Progenitor cell of endocrine pancreas (in vitro differentiated cells): ENCODE results near the gene CCDC78. TPM values are rescaled to one million over a fixed set of nuclear protein-coding genes. Genes with fewer than 3 reads are reported as not detected.
"Not testable (repeated sequence)": the region's sequence is repeated elsewhere in the genome, so short reads cannot be mapped to it uniquely, and the experiment has no call there.

Source experiments
- DNase-seq: peaks from one replicate; pipeline ENCODE4 v3.0.0; 2021; ENCODE audit warnings: low spot score; ENCODE audit not compliant: unreplicated experiment
- H3K27ac Mint-ChIP-seq: 2 replicates; pipeline ENCODE4 v1.8.0; 2021; ENCODE audit warnings: mild to moderate bottlenecking, moderate library complexity, mixed read lengths
- H3K27me3 Mint-ChIP-seq: 2 replicates; pipeline ENCODE4 v1.8.0; 2021; ENCODE audit warnings: mixed read lengths
- H3K36me3 Mint-ChIP-seq: 2 replicates; pipeline ENCODE4 v1.8.0; 2022; ENCODE audit warnings: mixed read lengths; ENCODE audit not compliant: insufficient read depth
- H3K4me1 Mint-ChIP-seq: 2 replicates; pipeline ENCODE4 v1.8.0; 2021; ENCODE audit warnings: low read depth, mixed read lengths
- H3K4me3 Mint-ChIP-seq: 2 replicates; pipeline ENCODE4 v1.8.0; 2021; ENCODE audit warnings: low read depth, mild to moderate bottlenecking, moderate library complexity, mixed read lengths
- H3K9me3 Mint-ChIP-seq: 2 replicates; pipeline ENCODE4 v1.8.0; 2021; ENCODE audit warnings: low read depth, mixed read lengths
- CTCF ChIP-seq: fragments of 200-600 bp; sonication (generic); IDR thresholded peaks from one replicate; pipeline ENCODE4 v1.5.0; 2021; ENCODE audit warnings: antibody characterized with exemption, mild to moderate bottlenecking; ENCODE audit not compliant: unreplicated experiment
- total RNA-seq: library from RNA; stranded (reverse); gene quantifications from 2 replicates; pipeline ENCODE4 v1.2.1, GENCODE V29; 2021

CCDC78 gene
- total RNA-seq, 1 donor from 2014 or later = 3.2 TPM

DNA sequence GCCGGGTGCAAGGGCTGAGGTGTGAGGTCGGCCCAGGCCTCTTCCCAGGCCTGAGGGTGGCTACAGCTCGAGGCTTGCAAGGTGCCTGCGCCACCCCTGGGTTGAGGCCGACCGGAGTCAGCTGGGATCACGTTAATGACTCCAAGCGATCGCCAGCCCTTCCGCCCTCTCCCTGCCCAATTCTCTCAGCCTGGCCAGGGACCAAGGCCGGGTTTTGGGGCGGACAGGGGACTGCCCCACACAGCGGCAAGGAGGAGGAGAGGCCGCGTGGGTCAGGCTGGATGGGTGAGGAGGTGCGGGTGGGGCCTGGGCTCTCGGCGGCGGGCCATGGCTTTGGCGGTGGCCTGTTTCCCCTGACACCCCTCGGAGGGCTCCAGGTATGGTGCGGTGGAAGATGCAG lies 32.9 kb downstream of the CCDC78 start:
- Mint-ChIP-seq H3K36me3 (no peaks in the 10 kb centered on the region), H3K27me3 (peaks cover 49% of the 10 kb centered on the region), H3K27ac (no peak overlapping the region), H3K4me1 (peaks cover 5% of the 10 kb centered on the region), H3K9me3 (no peaks in the 10 kb centered on the region), H3K4me3 (no peak overlapping the region)
- DNase-seq = no peak
- no peak for TF ChIP-seq CTCF

- DNase-seq = no peak
- Mint-ChIP-seq H3K9me3 (no peaks in the 10 kb centered on the region), H3K4me1 (peaks cover 5% of the 10 kb centered on the region), H3K36me3 (no peaks in the 10 kb centered on the region), H3K4me3 (no peak overlapping the region), H3K27ac (no peak overlapping the region), H3K27me3 (peaks cover 41% of the 10 kb centered on the region)
- no peak for TF ChIP-seq CTCF
These were observed 33.7 kb downstream of the CCDC78 start for GRCh38 chr16:692356-693108.

DNA sequence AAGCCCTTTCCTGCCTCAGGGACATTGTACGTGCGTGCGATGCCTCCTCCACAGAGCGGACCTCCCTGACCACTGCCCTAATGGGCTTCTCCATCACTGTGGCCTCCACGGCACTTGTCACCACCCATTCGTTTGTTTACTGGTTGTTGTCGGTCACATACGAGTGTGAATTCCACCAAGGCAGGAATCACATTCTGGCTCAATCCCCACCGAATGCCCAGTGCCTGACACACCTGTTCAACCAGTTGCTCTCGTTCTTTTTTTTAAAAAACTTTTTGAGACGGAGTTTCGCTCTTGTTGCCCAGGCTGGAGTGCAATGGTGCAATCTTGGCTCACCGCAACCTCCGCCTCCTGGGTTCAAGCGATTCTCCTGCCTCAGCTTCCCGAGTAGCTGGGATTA lies 35.0 kb downstream of the CCDC78 start:
- not testable (repeated sequence) for H3K27ac Mint-ChIP-seq, H3K36me3 Mint-ChIP-seq, H3K4me1 Mint-ChIP-seq, DNase-seq, H3K9me3 Mint-ChIP-seq
- Mint-ChIP-seq H3K27me3 (peaks cover 32% of the 10 kb centered on the region), H3K4me3 (peak overlapping the region; percentile 85)

DNA sequence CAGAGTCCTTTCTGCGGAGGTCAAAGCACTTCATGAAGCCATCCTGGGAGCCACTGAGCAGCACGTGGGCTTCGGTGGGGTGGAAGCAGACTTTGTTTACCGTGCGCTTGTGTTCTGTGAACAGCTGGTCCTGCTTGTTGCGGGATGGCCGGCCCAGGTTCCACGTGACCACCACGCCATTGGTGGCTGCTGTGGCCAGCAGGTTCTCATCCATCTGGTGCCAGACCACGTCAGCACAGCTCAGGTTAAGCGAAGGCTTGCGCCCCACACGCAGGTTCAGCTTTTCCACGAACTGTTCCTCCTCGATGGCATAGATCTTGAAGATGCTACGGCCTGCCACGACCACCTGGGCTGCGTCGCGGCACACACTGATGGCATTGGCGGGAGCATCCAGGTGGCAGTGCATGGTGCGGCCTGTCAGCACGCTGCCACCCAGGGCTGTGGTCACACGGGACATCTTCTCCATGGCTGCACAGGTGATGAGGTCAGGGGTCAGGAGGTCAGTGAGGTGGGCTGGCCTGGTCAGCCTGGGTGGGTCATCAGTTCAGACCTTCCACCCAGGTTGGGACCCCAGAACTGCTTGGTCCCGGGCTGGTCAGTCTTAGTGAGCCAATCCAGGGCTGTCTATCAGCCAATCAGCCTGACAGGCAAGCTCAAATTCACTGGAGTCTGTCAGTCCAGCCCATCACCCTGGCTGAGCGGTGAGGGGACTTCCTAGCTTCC lies 36.9 kb downstream of the CCDC78 start:
- Mint-ChIP-seq H3K27me3 (peaks cover 23% of the 10 kb centered on the region), H3K4me3 (peak overlapping the region; percentile 85), H3K36me3 (peaks cover 3% of the 10 kb centered on the region), H3K9me3 (no peaks in the 10 kb centered on the region), H3K27ac (no peak overlapping the region), H3K4me1 (peaks cover 7% of the 10 kb centered on the region)
- TF ChIP-seq CTCF = no peak
- DNase-seq = no peak

GRCh38 chr16:687499-687898 lies 38.7 kb downstream of the CCDC78 start:
- no peak overlapping the region for H3K27ac Mint-ChIP-seq
- no peak for TF ChIP-seq CTCF
- peaks cover 13% of the 10 kb centered on the region for H3K27me3 Mint-ChIP-seq
- DNase-seq = no peak
- peaks cover 4% of the 10 kb centered on the region for H3K36me3 Mint-ChIP-seq
- H3K4me1 Mint-ChIP-seq = peaks cover 8% of the 10 kb centered on the region
- H3K9me3 Mint-ChIP-seq = no peaks in the 10 kb centered on the region
- no peak overlapping the region for H3K4me3 Mint-ChIP-seq
